CD14-positive monocyte (primary cell): ENCODE data around the gene HPS1. TPM values are rescaled to one million over a fixed set of nuclear protein-coding genes. Genes with fewer than 3 reads are reported as not detected.

Source experiments
- DNase-seq, 3 donors: peaks; one replicate each; pipeline ENCODE4 v3.0.0-alpha.2; 2011 to 2022
- H2AFZ ChIP-seq: 2 replicates; pipeline ENCODE4 v1.6.0; 2012; ENCODE audit warnings: mild to moderate bottlenecking, low read depth, low read length, inconsistent platforms; ENCODE audit not compliant: insufficient read depth, poor library complexity, severe bottlenecking
- H3K27ac ChIP-seq, 2 donors: 1 replicate in 1 of 2; 2 replicates in 1 of 2; pipeline ENCODE4 v1.5.1; 2012 to 2013; ENCODE audit warnings: low read length in 2 of 2, control low read depth in 1 of 2, inconsistent platforms in 1 of 2, low read depth in 1 of 2, mild to moderate bottlenecking in 1 of 2
- H3K27me3 ChIP-seq, 2 donors: one replicate each; pipeline versions ENCODE4 v1.6.0 to v1.6.1; 2011 to 2013; ENCODE audit warnings: low read length in 2 of 2; ENCODE audit not compliant: control insufficient read depth in 2 of 2, insufficient read depth in 2 of 2
- H3K36me3 ChIP-seq, 2 donors: replicated peaks in 1 of 2; 1 replicate in 1 of 2; 2 replicates in 1 of 2; pipeline versions ENCODE4 v1.5.1 to v1.6.1; 2012 to 2013; ENCODE audit warnings: low read length in 2 of 2, control low read depth in 1 of 2, inconsistent platforms in 1 of 2, mild to moderate bottlenecking in 1 of 2; ENCODE audit not compliant: insufficient read depth in 2 of 2, control insufficient read depth in 1 of 2
- H3K4me1 ChIP-seq, 2 donors: 1 replicate in 1 of 2; 2 replicates in 1 of 2; pipeline versions ENCODE4 v1.5.1 to v1.6.1; 2012 to 2013; ENCODE audit warnings: low read length in 2 of 2, control low read depth in 1 of 2, inconsistent platforms in 1 of 2, mild to moderate bottlenecking in 1 of 2, moderate library complexity in 1 of 2; ENCODE audit not compliant: insufficient read depth in 2 of 2, control insufficient read depth in 1 of 2
- H3K4me2 ChIP-seq: replicated peaks from 2 replicates; pipeline ENCODE3; 2012; ENCODE audit warnings: low read length, moderate library complexity, mild to moderate bottlenecking; ENCODE audit not compliant: poor library complexity, severe bottlenecking; ENCODE audit errors: extremely low read depth
- H3K4me3 ChIP-seq, 3 experiments: fragments of 200-600 bp in 1 of 3; sonication (generic) in 1 of 3; replicated peaks in 1 of 3; 1 replicate in 2 of 3; 2 replicates in 1 of 3; pipeline ENCODE4 v1.5.1; 2011 to 2013; ENCODE audit warnings: low read length in 3 of 3, mild to moderate bottlenecking in 3 of 3, control low read depth in 2 of 3, low read depth in 2 of 3, inconsistent platforms in 1 of 3, moderate library complexity in 1 of 3
- H3K79me2 ChIP-seq: 2 replicates; pipeline ENCODE4 v1.6.0; 2012; ENCODE audit warnings: mild to moderate bottlenecking, control low read depth, inconsistent platforms, low read length, moderate library complexity; ENCODE audit not compliant: insufficient read depth
- H3K9ac ChIP-seq: 2 replicates; pipeline ENCODE4 v1.6.0; 2017; ENCODE audit warnings: low read length, mild to moderate bottlenecking; ENCODE audit not compliant: insufficient read depth, poor library complexity, severe bottlenecking
- H3K9me3 ChIP-seq, 2 donors: replicated peaks in 1 of 2; 1 replicate in 1 of 2; 2 replicates in 1 of 2; pipeline versions ENCODE4 v1.5.1 to v1.6.1; 2012 to 2013; ENCODE audit warnings: low read length in 2 of 2, control low read depth in 1 of 2; ENCODE audit not compliant: control insufficient read depth in 1 of 2, insufficient read depth in 1 of 2
- H4K20me1 ChIP-seq: 2 replicates; pipeline ENCODE4 v1.6.0; 2012; ENCODE audit warnings: mild to moderate bottlenecking, low read length, control low read depth, moderate library complexity; ENCODE audit not compliant: insufficient read depth
- H3K27ac Mint-ChIP-seq, 7 donors: one replicate each; pipeline ENCODE4 v1.8.0; 2020; ENCODE audit warnings: mild to moderate bottlenecking in 7 of 7, mixed read lengths in 7 of 7, moderate library complexity in 6 of 7, inconsistent platforms in 2 of 7
- H3K27me3 Mint-ChIP-seq, 3 donors: one replicate each; pipeline ENCODE4 v1.8.0; 2021 to 2022; ENCODE audit warnings: low read depth in 3 of 3, mild to moderate bottlenecking in 3 of 3, mixed read lengths in 3 of 3, moderate library complexity in 3 of 3, inconsistent platforms in 1 of 3
- H3K36me3 Mint-ChIP-seq, 2 donors: one replicate each; pipeline ENCODE4 v1.8.0; 2020; ENCODE audit warnings: mixed read lengths in 2 of 2, inconsistent platforms in 1 of 2, mild to moderate bottlenecking in 1 of 2
- H3K4me1 Mint-ChIP-seq: one replicate; pipeline ENCODE4 v1.8.0; 2020; ENCODE audit warnings: mild to moderate bottlenecking, mixed read lengths
- H3K4me3 Mint-ChIP-seq, 2 donors: one replicate each; pipeline ENCODE4 v1.8.0; 2020; ENCODE audit warnings: mild to moderate bottlenecking in 2 of 2, mixed read lengths in 2 of 2, moderate library complexity in 1 of 2
- H3K9me3 Mint-ChIP-seq, 7 donors: one replicate each; pipeline ENCODE4 v1.8.0; 2020 to 2022; ENCODE audit warnings: mixed read lengths in 7 of 7, mild to moderate bottlenecking in 6 of 7, moderate library complexity in 6 of 7, inconsistent platforms in 2 of 7
- WGBS: methylation state at CpG from one replicate; pipeline ENCODE4 v1.1.5; 2013; ENCODE audit warnings: missing lambda C conversion rate; ENCODE audit not compliant: insufficient coverage; 5-methylcytosine and 5-hydroxymethylcytosine counted together
- intact Hi-C, 2 donors: fragments of 100-400 bp; cut with micrococcal nuclease; formaldehyde crosslinking; loops; one replicate each; pipeline versions ENCODE4 v1.15.0 to v1.15.1; 2023
- polyA plus RNA-seq, 3 donors: library from polyadenylated mRNA; depleted of rRNA in 1 of 3; unstranded in 2 of 3; stranded (reverse) in 1 of 3; fragments of 300-500 nt in 2 of 3; fragments of >200 nt in 1 of 3; fragmentation: Illumina TruSeq in 2 of 3; gene quantifications; 1 replicate in 2 of 3; 2 replicates in 1 of 3; pipeline ENCODE4 v1.2.3, GENCODE V29; 2012 to 2021
- TF ChIP-seq, protein P1 (sequence below): fragments of 200-600 bp; IDR thresholded peaks from one replicate; pipeline ENCODE4 v1.8.0; 2022; ENCODE audit warnings: antibody characterized with exemption, mild to moderate bottlenecking

The HPS1 gene
- polyA plus RNA-seq, 3 donors, result 73.0 to 135 (median 85.2) TPM

DNA sequence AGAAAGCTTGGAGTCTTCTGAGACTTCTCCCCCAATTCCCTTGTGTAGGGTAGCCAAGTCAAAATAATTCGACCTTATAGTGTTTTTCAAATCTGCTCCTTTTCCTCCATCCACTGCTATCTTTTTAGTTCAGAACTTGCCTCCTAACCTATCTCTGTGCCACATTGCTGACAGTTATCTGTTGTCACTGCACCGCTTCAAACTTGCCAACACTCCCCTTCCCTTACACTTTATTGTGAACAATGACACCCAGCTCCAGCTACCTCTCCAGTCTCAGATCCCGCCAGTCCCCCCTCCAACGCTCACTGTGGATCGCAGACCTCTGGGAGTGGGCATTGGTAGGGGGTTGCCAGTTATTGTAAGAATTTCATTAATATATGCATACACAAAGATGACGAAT lies 16.3 kb upstream of the HPS1 start:
- Histone ChIP-seq H3K4me3 (no peak overlapping the region), H3K36me3 (no peaks in the 10 kb centered on the region), H3K9me3 (no peaks in the 10 kb centered on the region), H3K27me3 (peaks cover 0 to 1% of the 10 kb centered on the region in 2 donors), H3K4me2 (no peak overlapping the region), H3K79me2 (no peaks in the 10 kb centered on the region), H3K4me1 (peaks cover 0 to 6% of the 10 kb centered on the region in 2 donors), H2AFZ (no peak overlapping the region), H3K27ac (no peak overlapping the region), H4K20me1 (no peaks in the 10 kb centered on the region), H3K9ac (no peak overlapping the region)
- intact Hi-C loops, result no loop called here
- peaks cover 0 to 1% (median 0%) of the 10 kb centered on the region in 7 donors for H3K9me3 Mint-ChIP-seq
- WGBS, result 100% methylated on average over 2 of the region's 6 CpGs
- TF ChIP-seq, protein P1, sequence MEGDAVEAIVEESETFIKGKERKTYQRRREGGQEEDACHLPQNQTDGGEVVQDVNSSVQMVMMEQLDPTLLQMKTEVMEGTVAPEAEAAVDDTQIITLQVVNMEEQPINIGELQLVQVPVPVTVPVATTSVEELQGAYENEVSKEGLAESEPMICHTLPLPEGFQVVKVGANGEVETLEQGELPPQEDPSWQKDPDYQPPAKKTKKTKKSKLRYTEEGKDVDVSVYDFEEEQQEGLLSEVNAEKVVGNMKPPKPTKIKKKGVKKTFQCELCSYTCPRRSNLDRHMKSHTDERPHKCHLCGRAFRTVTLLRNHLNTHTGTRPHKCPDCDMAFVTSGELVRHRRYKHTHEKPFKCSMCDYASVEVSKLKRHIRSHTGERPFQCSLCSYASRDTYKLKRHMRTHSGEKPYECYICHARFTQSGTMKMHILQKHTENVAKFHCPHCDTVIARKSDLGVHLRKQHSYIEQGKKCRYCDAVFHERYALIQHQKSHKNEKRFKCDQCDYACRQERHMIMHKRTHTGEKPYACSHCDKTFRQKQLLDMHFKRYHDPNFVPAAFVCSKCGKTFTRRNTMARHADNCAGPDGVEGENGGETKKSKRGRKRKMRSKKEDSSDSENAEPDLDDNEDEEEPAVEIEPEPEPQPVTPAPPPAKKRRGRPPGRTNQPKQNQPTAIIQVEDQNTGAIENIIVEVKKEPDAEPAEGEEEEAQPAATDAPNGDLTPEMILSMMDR, result no peak
- H3K27me3 Mint-ChIP-seq, result peaks cover 7 to 14% (median 9%) of the 10 kb centered on the region in 3 donors
- H3K36me3 Mint-ChIP-seq, result no peaks in the 10 kb centered on the region
- no peak overlapping the region for H3K4me3 Mint-ChIP-seq
- H3K27ac Mint-ChIP-seq, result no peak overlapping the region
- DNase-seq, result no peak
- H3K4me1 Mint-ChIP-seq, result peaks cover 11% of the 10 kb centered on the region

DNA sequence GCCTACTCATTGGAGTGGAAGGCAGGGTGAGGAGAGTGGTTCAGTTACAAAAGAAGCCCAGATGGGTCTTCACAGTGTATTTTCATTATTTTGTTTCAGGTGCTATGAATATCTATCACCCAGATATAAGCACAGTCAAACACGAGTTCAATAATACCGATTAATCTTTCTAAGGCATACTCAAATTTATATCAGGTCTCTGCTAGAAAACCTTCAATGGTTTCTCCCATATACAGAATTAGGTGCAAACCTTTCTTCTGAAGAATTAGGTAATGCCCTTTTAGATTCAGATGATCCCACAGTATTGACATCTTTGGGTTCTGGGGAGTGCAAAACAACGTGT lies 14.7 kb upstream of the HPS1 start:
- no peak overlapping the region for H3K4me2 ChIP-seq
- no peaks in the 10 kb centered on the region for H3K36me3 Mint-ChIP-seq
- no peak overlapping the region for H2AFZ ChIP-seq

More for the DNA sequence above, 14.7 kb upstream of the HPS1 start:
- Histone ChIP-seq H3K79me2 (no peaks in the 10 kb centered on the region), H3K9ac (no peak overlapping the region), H3K4me3 (no peak overlapping the region), H3K27ac (no peak overlapping the region), H3K9me3 (no peaks in the 10 kb centered on the region), H3K4me1 (no peaks in the 10 kb centered on the region), H4K20me1 (no peaks in the 10 kb centered on the region), H3K36me3 (no peaks in the 10 kb centered on the region), H3K27me3 (peaks cover 0 to 4% of the 10 kb centered on the region in 2 donors)
- intact Hi-C loops, result no loop called here
- Mint-ChIP-seq H3K27me3 (peaks cover 14 to 16% (median 15%) of the 10 kb centered on the region in 3 donors), H3K27ac (no peak overlapping the region), H3K4me3 (no peak overlapping the region), H3K4me1 (peaks cover 8% of the 10 kb centered on the region), H3K9me3 (no peaks in the 10 kb centered on the region)
- no CpG with 5 or more reads among the region's 3 CpGs for WGBS
- DNase-seq, result no peak
- TF ChIP-seq, protein P1, result no peak
